Activated CD4-positive, alpha-beta T cell treated with anti-CD3 and anti-CD28 coated beads, Interleukin-2, amount 50 U/mL, for 16 hours (primary cell): ENCODE measurements around the gene JPT1.
"Not testable (repeated sequence)": the region's sequence is repeated elsewhere in the genome, so short reads cannot be mapped to it uniquely, and the experiment has no call there.

ENCODE experiments used
- DNase-seq: peaks from one replicate; pipeline ENCODE4 v3.0.0-alpha.2; 2020

The JPT1 gene

GRCh38 chr17:75155191-75155601 is 884 bp upstream of the JPT1 start:
- no peak for DNase-seq

- DNase-seq, result peak; percentile 35
Measured at GRCh38 chr17:75153780-75154194, 525 bp downstream of the JPT1 start.

GRCh38 chr17:75152922-75153779 is 1.2 kb downstream of the JPT1 start:
- peak; percentile 51 for DNase-seq

- no peak for DNase-seq
Measured at GRCh38 chr17:75152523-75152921, 1.8 kb downstream of the JPT1 start.

- DNase-seq, result no peak
Measured at GRCh38 chr17:75151930-75152329, 2.4 kb downstream of the JPT1 start.

GRCh38 chr17:75147878-75148546 is 6.3 kb downstream of the JPT1 start:
- no peak for DNase-seq

- DNase-seq, result no peak
Measured at GRCh38 chr17:75146592-75146991, 7.7 kb downstream of the JPT1 start.

GRCh38 chr17:75144816-75145512 is 9.3 kb downstream of the JPT1 start:
- no peak for DNase-seq

GRCh38 chr17:75142236-75142971 is 11.9 kb downstream of the JPT1 start:
- no peak for DNase-seq

GRCh38 chr17:75138519-75138918 is 15.8 kb downstream of the JPT1 start:
- DNase-seq, result no peak

GRCh38 chr17:75137762-75138161 is 16.6 kb downstream of the JPT1 start:
- not testable (repeated sequence) for DNase-seq

GRCh38 chr17:75135946-75136345 is 18.4 kb downstream of the JPT1 start:
- DNase-seq, result no peak

GRCh38 chr17:75135452-75135851 is 18.9 kb downstream of the JPT1 start:
- no peak for DNase-seq

GRCh38 chr17:75133607-75134347 is 20.5 kb downstream of the JPT1 start:
- DNase-seq, result not testable (repeated sequence)

GRCh38 chr17:75133001-75133400 is 21.3 kb downstream of the JPT1 start:
- DNase-seq, result no peak

- DNase-seq, result not testable (repeated sequence)
Measured at GRCh38 chr17:75132018-75133000, 22.0 kb downstream of the JPT1 start.

GRCh38 chr17:75131278-75132017 is 22.9 kb downstream of the JPT1 start, which contains the start of gene NT5C:
Gene NT5C (minus strand): TSS chr17:75131742. CDS start chr17:75131707, 35 bp downstream.
- DNase-seq, result peak; percentile 82

- peak; percentile 58 for DNase-seq
Measured at GRCh38 chr17:75130632-75131277, 23.6 kb downstream of the JPT1 start.

GRCh38 chr17:75130059-75130631 is 24.2 kb downstream of the JPT1 start:
- no peak for DNase-seq
